ENCODE measurements around the gene TUSC1.

- TF ChIP-seq, protein P1, sequence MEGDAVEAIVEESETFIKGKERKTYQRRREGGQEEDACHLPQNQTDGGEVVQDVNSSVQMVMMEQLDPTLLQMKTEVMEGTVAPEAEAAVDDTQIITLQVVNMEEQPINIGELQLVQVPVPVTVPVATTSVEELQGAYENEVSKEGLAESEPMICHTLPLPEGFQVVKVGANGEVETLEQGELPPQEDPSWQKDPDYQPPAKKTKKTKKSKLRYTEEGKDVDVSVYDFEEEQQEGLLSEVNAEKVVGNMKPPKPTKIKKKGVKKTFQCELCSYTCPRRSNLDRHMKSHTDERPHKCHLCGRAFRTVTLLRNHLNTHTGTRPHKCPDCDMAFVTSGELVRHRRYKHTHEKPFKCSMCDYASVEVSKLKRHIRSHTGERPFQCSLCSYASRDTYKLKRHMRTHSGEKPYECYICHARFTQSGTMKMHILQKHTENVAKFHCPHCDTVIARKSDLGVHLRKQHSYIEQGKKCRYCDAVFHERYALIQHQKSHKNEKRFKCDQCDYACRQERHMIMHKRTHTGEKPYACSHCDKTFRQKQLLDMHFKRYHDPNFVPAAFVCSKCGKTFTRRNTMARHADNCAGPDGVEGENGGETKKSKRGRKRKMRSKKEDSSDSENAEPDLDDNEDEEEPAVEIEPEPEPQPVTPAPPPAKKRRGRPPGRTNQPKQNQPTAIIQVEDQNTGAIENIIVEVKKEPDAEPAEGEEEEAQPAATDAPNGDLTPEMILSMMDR (IDR thresholded peaks at IDR 0.05; ENCODE audit: insufficient read depth, low read length) = no peak
- TF ChIP-seq POLR2AphosphoS5 (IDR thresholded peaks at IDR 0.05; ENCODE audit: low read depth) (no peak), REST (IDR thresholded peaks at IDR 0.05; ENCODE audit: insufficient replicate concordance, low read depth) (no peak), GABPA (IDR thresholded peaks at IDR 0.05; ENCODE audit: low read depth) (no peak), SPI1 (IDR thresholded peaks at IDR 0.05; ENCODE audit: borderline replicate concordance, low read depth) (no peak)
These were observed 38.1 kb upstream of the TUSC1 start for GRCh38 chr9:25716220-25716872.

All from HL-60 (cell line).